Peyer's patch (tissue), 4 donors: ENCODE data around the gene CDKN2C.

Experiments
- CTCF ChIP-seq, 6 experiments: fragments of 450-650 bp in 4 of 6; fragments of 200-600 bp in 2 of 6; sonication (generic) in 1 of 6; IDR thresholded peaks; one replicate each; pipeline ENCODE4 v1.5.1; 2017 to 2019; ENCODE audit warnings: antibody characterized with exemption in 6 of 6, mild to moderate bottlenecking in 3 of 6, moderate library complexity in 1 of 6
- POLR2A ChIP-seq, 2 donors: fragments of 450-650 bp; IDR thresholded peaks; one replicate each; pipeline ENCODE4 v1.5.1; 2017; ENCODE audit warnings: antibody characterized with exemption in 2 of 2, mild to moderate bottlenecking in 2 of 2, moderate library complexity in 2 of 2

GRCh38 chr1:50949286-50949982 is 20.6 kb upstream of the CDKN2C start:
- TF ChIP-seq CTCF (IDR thresholded peaks at IDR 0.05) (no peak), POLR2A (IDR thresholded peaks at IDR 0.05) (no peak)
